ENCODE measurements around the gene SLC38A10. TPM values are rescaled to one million over a fixed set of nuclear protein-coding genes. Genes with fewer than 3 reads are reported as not detected.

The SLC38A10 gene
- total RNA-seq, 2 donors from 2014 or later = 83.0 to 129 TPM

GRCh38 chr17:81233811-81234505 is 61.1 kb downstream of the SLC38A10 start:
- H3K4me3 ChIP-seq = no peak overlapping the region

GRCh38 chr17:81233316-81233715 is 61.8 kb downstream of the SLC38A10 start:
- no peak for ATAC-seq (ENCODE audit: insufficient number of reproducible peaks, low FRiP score, low read depth)
- no peak for TF ChIP-seq CTCF (IDR thresholded peaks at IDR 0.05)
- Histone ChIP-seq H3K27ac (no peak overlapping the region), H3K9me3 (no peaks in the 10 kb centered on the region), H3K27me3 (replicated peaks; ENCODE audit: insufficient read depth) (no peaks in the 10 kb centered on the region), H3K4me3 (no peak overlapping the region), H3K4me1 (ENCODE audit: control insufficient read depth in 1 of 2, low read depth in 2 of 2) (peaks cover 11 to 14% of the 10 kb centered on the region in 2 donors), H3K36me3 (peaks cover 22% of the 10 kb centered on the region)
- no peak for DNase-seq (ENCODE audit: low spot score)

More at GRCh38 chr17:81233811-81234505, 61.1 kb downstream of the SLC38A10 start:
- Histone ChIP-seq H3K27ac (no peak overlapping the region), H3K36me3 (peaks cover 22% of the 10 kb centered on the region), H3K9me3 (no peaks in the 10 kb centered on the region), H3K27me3 (replicated peaks; ENCODE audit: insufficient read depth) (no peaks in the 10 kb centered on the region), H3K4me1 (ENCODE audit: control insufficient read depth in 1 of 2, low read depth in 2 of 2) (peaks cover 11 to 15% of the 10 kb centered on the region in 2 donors)
- TF ChIP-seq CTCF (IDR thresholded peaks at IDR 0.05) = no peak
- ATAC-seq (ENCODE audit: insufficient number of reproducible peaks, low FRiP score, low read depth) (no peak), DNase-seq (ENCODE audit: low spot score) (no peak)

GRCh38 chr17:81232616-81233241 is 62.4 kb downstream of the SLC38A10 start:
- DNase-seq (ENCODE audit: low spot score) = no peak
- H3K36me3 ChIP-seq = peaks cover 22% of the 10 kb centered on the region
- H3K27ac ChIP-seq = no peak overlapping the region
- H3K4me1 ChIP-seq (ENCODE audit: control insufficient read depth in 1 of 2, low read depth in 2 of 2) = peaks cover 6 to 9% of the 10 kb centered on the region in 2 donors
- no peaks in the 10 kb centered on the region for H3K9me3 ChIP-seq
- H3K27me3 ChIP-seq (replicated peaks; ENCODE audit: insufficient read depth) = no peaks in the 10 kb centered on the region
- no peak overlapping the region for H3K4me3 ChIP-seq
- no peak for TF ChIP-seq CTCF (IDR thresholded peaks at IDR 0.05)
- no peak for ATAC-seq (ENCODE audit: insufficient number of reproducible peaks, low FRiP score, low read depth)

GRCh38 chr17:81231766-81232581 is 63.1 kb downstream of the SLC38A10 start:
- H3K36me3 ChIP-seq = peaks cover 22% of the 10 kb centered on the region
- H3K9me3 ChIP-seq = no peaks in the 10 kb centered on the region
- no peak for ATAC-seq (ENCODE audit: insufficient number of reproducible peaks, low FRiP score, low read depth)
- no peak overlapping the region for H3K4me3 ChIP-seq
- no peak for DNase-seq (ENCODE audit: low spot score)
- TF ChIP-seq CTCF (IDR thresholded peaks at IDR 0.05) = no peak
- H3K4me1 ChIP-seq (ENCODE audit: control insufficient read depth in 1 of 2, low read depth in 2 of 2) = peaks cover 0 to 1% of the 10 kb centered on the region in 2 donors
- H3K27ac ChIP-seq = no peak overlapping the region
- H3K27me3 ChIP-seq (replicated peaks; ENCODE audit: insufficient read depth) = no peaks in the 10 kb centered on the region

GRCh38 chr17:81231121-81231645 is 63.9 kb downstream of the SLC38A10 start:
- TF ChIP-seq CTCF (IDR thresholded peaks at IDR 0.05) = no peak
- Histone ChIP-seq H3K36me3 (peaks cover 17% of the 10 kb centered on the region), H3K27me3 (replicated peaks; ENCODE audit: insufficient read depth) (no peaks in the 10 kb centered on the region), H3K9me3 (no peaks in the 10 kb centered on the region), H3K27ac (no peak overlapping the region), H3K4me1 (ENCODE audit: control insufficient read depth in 1 of 2, low read depth in 2 of 2) (no peaks in the 10 kb centered on the region), H3K4me3 (no peak overlapping the region)
- ATAC-seq (ENCODE audit: insufficient number of reproducible peaks, low FRiP score, low read depth) = no peak
- no peak for DNase-seq (ENCODE audit: low spot score)
